Measurements from ENCODE around the gene TUBE1. TPM values are rescaled to one million over a fixed set of nuclear protein-coding genes. Genes with fewer than 3 reads are reported as not detected.

Gene TUBE1
- total and polyA plus RNA-seq, 4 donors, result 37.4 to 58.1 (median 53.2) TPM

Other genes starting within 250 kb of the TUBE1 start
- gene FYN, start 214.0 kb downstream of the TUBE1 start, total RNA-seq, result 100 to 1,000 TPM; 273 to 365 TPM
- gene FYN, start 214.0 kb downstream of the TUBE1 start, polyA plus RNA-seq (ENCODE audit: insufficient read length in 2 of 2), result 100 to 1,000 TPM; 587 to 730 TPM
- not detected for gene CCN6, start 33.4 kb downstream of the TUBE1 start, total RNA-seq
- gene CCN6, start 33.4 kb downstream of the TUBE1 start, polyA plus RNA-seq (ENCODE audit: insufficient read length in 2 of 2), result under 1 TPM; 0.57 to 0.69 TPM
- gene FAM229B, start 109 bp upstream of the TUBE1 start, total RNA-seq, result 100 to 1,000 TPM in 1 of 2 donors, 10 to 100 TPM in 1; 44.2 to 102 TPM
- gene FAM229B, start 109 bp upstream of the TUBE1 start, polyA plus RNA-seq (ENCODE audit: insufficient read length in 2 of 2), result 10 to 100 TPM; 83.0 to 90.5 TPM
- gene LAMA4, start 167.1 kb upstream of the TUBE1 start, total RNA-seq, result 100 to 1,000 TPM; 156 to 317 TPM
- gene LAMA4, start 167.1 kb upstream of the TUBE1 start, polyA plus RNA-seq (ENCODE audit: insufficient read length in 2 of 2), result 10 to 100 TPM; 60.5 to 74.0 TPM